Measurements from ENCODE around the gene RUNX2.
A peak's percentile ranks its signal among the peaks of the same experiment; 100 is the strongest.

Gene RUNX2

DNA sequence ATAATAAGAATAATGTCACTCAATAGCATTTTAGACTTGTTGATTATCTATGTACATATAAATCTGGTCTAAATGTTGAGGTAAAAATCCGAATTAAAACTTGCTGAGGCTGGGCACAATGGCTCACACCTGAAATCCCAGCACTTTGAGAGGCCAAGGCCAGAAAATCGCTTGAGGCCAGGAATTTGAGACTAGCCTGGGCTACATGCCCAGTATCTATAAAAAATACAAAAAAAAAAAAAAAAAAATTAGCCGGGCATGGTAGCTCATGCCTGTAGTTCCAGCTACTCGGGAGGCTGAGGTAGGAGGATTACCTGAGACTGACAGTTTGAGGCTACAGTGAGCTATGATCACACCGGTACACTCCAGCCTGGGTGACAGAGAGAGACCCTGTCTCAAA, 83.8 kb downstream of the RUNX2 start:
- DNase-seq (ENCODE audit: low read depth in 1 of 2, low spot score in 1 of 2), result no peak

DNA sequence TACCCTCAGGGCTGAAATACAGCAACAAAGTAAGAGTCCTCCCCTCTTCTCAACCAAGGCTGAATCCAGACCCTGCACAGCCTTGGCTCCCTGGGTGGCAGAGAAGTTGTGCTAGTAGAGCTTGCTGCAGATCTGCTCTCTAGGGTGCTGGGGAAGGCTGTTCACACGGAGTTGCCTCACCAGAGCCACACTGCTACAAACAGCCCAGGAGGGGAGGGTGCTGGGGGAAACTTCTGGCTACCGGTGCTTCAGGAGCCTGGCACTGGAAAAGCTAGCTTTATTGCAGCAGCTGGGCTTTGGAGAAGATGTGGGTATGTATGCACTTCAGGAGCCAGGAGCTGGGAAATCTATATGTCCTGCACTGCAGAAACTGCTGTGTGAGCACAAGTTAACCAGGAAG, 87.2 kb downstream of the RUNX2 start:
- DNase-seq (ENCODE audit: low read depth in 1 of 2, low spot score in 1 of 2), result no peak

GRCh38 chr6:45415788-45416518, 87.8 kb downstream of the RUNX2 start:
- DNase-seq (ENCODE audit: low read depth in 1 of 2, low spot score in 1 of 2), result no peak

DNA sequence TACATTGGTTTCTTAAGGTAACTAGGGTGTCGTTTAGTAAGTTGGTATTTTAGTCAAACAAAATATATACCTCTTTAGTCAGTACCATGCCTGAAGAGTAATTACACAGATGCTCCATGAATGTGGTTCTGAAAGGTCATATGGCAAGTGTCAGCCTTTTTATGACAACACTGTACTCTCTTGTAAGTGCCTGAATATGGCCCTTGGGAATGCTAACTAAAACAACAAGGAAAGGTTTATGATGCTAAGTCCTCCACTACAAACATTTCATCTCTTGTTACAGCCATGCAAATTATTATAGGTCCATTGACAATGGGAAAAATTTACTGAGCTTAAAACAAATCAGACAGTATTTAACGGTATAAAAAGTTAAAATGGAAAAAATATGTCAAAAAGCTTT, 88.6 kb downstream of the RUNX2 start:
- no peak for DNase-seq (ENCODE audit: low read depth in 1 of 2, low spot score in 1 of 2)

GRCh38 chr6:45417436-45417835, 89.3 kb downstream of the RUNX2 start:
- no peak for DNase-seq (ENCODE audit: low read depth in 1 of 2, low spot score in 1 of 2)

DNA sequence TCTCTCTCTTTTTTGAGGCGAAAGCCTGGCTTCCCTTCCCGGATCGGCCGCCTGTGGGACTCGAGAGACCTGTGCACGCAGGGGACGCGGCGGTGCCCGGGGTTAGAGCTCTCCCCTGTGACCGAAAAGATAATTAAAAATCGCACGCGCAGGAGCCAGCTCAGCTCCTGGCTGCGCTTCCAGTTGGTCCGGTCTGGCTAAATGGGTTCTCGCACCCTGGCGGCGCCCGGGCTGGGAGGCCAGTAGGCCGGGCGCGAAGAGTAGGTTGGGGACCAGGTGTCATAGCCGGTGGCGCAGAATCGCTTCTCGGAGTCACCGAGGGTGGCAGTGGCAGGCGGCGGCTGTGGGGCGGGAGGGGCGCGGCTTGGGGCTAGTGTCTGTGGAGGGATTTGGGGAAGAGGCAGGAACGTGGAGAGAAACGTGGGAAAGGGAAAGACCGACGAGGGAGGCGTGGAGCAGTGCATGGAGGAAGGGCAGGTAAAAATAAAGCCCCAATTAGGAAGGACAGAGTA, 91.5 kb downstream of the RUNX2 start:
- DNase-seq (ENCODE audit: low read depth in 1 of 2, low spot score in 1 of 2), result peak; percentile 27 to 31

DNA sequence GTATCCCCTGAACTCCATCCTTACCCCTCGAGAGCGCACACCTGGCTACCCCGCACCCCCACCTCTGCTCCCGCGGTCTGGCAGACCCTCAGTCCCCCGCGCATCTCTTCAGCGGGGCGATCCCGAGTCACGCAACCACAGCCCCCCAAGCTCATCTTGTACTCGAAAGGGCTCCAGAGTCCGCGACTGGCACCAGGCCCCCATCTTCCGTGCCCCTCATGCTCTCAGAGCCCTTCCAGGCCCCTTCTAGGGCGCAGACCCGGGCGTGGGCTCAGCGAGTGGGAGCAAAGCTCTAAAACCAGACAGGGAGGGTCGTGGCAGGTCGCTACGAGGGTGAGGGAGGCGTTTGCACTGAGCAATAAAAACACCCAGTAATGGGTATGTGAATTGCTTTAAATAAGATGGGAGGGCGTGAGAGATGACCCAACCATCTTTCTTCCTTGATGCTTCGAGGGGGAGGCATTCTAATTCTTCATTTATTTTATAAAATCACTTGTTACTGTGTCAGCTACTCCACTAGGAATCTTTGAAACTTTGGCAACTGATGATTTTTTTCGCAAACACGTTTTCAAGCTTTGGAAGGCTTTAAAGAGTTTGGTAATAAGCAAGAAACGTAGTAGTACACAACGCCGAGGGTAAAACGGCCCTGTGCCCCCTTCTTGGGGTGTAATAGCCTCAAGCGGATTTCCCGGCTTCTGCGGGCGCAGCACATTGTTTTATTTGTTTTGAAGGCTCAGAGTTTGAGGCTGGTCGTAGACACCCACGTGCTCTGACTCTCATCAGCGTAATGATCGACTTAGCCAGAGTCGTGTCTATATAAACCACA, 92.2 kb downstream of the RUNX2 start:
- DNase-seq (ENCODE audit: low read depth in 1 of 2, low spot score in 1 of 2), result peak; percentile 21 to 39

DNA sequence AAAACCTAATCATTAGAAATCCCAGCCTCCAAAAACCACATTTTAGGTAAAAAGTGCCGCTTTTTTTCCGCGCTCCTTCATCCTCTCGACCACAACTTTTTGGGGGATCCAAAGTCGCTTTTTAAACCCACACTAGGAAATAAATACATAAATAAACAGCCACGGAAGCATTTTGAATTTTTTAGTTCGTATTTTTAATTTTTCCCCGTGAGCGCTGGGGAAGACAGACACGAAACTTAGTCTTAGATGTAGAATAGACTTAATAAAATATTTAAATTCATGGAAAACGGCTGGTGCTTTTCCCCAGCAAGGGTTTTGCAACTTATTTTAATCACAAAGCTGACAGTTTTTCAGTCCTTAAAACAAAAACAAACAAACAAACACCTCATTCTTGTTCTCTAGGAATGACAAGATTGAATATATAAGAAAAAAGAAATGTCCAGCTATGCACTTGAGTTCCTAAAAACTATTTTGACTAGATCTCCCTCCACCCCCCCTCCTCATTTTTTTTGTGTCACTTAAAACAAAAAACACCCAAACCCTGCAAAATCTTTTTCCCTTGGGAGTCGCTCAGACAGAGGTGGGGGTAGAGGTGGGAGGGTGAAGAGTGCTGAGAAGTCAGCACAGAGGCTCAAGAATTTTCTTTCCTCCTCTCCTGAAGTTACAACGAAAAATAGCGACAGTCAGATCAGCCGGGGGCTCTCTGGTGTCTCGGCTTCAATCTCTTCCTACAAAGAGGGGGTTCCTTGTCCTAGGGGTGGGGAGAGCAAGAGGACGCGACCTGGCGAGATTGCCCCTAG, 93.0 kb downstream of the RUNX2 start:
- DNase-seq (ENCODE audit: low read depth in 1 of 2, low spot score in 1 of 2), result no peak

DNA sequence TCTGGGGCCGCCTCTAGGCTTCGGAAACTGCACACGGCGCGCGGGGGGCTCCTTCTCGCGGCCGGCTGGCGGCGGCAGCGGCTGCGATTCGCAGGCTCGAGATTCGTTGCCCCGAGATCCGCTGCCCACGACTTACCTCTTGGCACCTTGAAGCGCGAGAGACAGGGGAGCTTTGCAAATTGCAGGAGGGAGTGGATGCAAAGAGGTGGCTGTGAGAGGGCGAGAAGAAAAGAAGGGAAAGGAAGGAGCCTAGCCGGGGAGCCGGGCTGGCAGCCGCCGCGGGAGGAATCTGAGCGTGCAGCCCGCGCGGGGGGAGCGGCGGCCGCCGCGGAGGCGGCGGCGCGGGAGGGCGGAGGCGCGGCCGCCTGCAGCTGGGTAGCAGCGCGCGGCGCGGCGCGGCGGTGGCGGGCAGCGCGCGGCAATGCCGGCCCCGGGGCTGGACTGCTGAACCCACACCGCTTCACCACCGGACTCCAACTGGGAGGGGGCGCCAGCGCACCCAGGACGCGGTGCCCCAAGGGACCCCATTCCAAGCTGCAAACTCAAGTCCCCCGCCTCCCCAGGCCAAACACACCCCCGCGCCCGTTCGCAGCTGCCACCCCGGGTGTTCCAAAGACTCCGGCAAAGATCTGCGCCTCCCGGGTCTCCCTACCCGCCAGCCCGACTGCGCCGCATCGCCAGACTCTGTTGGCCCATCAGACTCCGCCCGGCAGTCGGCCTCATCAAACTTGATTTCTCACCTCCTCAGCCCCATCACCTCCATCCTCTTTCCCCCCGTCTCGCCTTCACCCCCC, 93.8 kb downstream of the RUNX2 start:
- DNase-seq (ENCODE audit: low read depth in 1 of 2, low spot score in 1 of 2), result peak in 1 of 2 donors; percentile 13

- peak; percentile 35 to 39 for DNase-seq (ENCODE audit: low read depth in 1 of 2, low spot score in 1 of 2)
Measured at GRCh38 chr6:45422503-45423110, 94.5 kb downstream of the RUNX2 start.

- peak in 1 of 2 donors; percentile 36 for DNase-seq (ENCODE audit: low read depth in 1 of 2, low spot score in 1 of 2)
Measured at GRCh38 chr6:45423111-45423823, 95.1 kb downstream of the RUNX2 start.

DNA sequence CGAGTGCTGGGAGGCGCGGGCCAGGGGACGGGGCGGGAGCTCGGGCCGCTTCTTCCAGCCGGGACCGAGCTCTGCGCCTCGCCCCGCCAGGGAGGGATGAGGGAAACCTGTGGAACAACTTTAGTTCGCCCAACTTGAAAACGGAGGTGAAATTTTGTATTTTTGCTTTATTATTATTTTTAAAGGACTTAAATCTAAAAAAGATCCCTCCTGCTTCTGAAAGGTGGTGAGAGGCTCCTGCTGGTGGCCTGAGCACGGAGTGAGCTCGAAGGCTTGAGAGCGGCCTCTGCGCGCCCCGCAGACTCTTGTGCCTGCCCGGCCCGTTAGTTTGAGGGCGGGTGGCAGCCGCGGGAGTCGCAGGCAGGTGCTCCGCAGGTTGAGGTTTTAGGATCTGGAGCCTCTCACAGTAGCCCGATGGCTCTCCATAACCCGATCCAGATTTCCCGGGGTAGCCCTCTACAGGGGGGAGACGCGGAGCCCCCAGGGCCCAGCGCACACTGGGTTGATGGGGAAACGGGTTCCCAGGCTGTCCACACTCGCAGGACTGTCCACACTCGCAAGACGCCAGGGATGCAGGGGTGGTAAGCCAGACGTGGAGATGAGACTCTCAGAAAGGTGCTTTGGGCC, 95.8 kb downstream of the RUNX2 start:
- peak in 1 of 2 donors; percentile 9 for DNase-seq (ENCODE audit: low read depth in 1 of 2, low spot score in 1 of 2)

DNA sequence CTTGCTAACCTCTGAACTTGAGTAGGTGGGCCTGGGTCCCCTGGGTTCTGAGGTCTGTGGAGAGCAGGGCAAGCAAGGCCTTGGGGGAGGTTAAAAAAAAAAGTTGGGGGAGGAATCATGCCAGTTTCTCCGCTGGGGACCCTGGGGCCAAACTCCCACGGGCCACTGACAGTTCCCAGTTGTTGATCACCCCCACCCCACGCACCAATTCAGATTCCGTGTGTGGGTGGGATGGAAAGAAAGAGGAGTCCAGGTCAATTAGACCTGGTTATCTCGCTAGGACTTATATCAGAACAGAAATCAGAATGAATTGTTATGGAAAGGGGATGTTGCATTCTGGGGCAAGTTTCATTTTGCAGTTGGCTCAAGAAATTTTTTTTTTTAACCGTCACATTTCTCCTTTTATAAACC, 96.3 kb downstream of the RUNX2 start:
- peak in 1 of 2 donors; percentile 13 for DNase-seq (ENCODE audit: low read depth in 1 of 2, low spot score in 1 of 2)

DNA sequence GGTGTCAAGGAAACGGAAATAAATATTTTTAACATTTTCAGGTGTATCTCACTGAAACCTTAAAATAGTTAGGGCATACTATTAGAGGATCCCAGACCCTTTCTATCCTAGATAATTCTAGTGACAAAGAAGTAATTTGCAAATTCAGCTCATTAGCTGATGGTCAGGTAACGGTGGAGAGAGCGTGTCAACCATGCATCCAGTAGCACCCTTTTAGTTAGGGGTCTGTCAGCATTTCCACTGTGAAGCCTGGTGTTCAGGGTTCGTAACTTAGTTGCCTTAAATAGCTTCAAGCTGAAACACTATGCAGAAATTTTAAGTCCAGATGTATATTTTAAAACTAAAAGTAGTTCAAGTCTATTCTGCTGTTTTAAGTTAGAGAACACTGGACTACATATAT, 98.1 kb downstream of the RUNX2 start:
- DNase-seq (ENCODE audit: low read depth in 1 of 2, low spot score in 1 of 2), result no peak

GRCh38 chr6:45427726-45428125, 99.6 kb downstream of the RUNX2 start:
- no peak for DNase-seq (ENCODE audit: low read depth in 1 of 2, low spot score in 1 of 2)

DNA sequence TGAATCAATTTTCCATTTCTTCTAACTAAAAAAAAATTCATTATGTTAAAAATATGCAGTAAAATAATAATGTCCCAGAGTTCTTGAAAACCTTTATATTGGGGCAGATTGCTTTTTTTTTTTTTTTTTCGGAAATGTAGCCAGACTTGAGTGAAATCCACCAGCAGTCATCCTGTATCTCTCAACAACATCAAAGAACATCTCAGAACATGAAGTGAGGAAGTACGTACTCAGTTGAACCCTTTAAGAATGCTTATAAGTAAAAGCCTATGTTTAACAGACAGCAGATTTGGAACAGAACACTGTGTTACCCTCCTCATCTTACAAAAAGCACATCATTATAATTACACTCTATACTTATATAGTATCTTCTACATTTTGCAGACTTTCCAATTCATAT, 100.6 kb downstream of the RUNX2 start:
- DNase-seq (ENCODE audit: low read depth in 1 of 2, low spot score in 1 of 2), result no peak

DNA sequence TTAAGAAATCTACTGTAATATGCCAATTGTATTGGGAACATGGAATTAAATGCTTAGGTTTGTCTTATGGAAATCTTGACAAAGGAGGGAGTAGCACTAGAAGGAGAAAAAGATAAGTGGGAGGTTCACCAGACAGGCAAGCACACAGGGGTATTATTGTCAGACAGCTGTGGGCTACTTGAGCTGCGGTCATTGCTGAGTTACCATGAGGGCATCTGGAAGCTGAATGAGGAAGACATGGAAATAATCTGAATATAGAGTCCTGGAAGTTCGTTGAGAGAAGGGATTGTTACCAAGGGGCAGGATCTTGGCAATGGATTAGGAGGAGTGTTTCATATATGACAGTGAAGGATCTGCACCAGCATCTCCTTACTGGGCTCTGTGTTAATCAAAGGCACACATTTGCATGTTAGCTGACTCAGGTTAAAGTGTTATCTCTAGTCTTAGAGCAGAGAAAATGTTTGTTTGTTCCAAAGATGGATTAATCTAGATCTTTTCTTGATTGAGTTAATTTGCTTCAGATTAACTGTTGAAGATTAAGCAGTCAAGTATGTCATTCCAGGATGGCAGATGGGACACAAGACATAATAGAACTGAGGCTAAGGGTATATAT, 102.6 kb downstream of the RUNX2 start:
- DNase-seq (ENCODE audit: low read depth in 1 of 2, low spot score in 1 of 2), result no peak

GRCh38 chr6:45431317-45432065, 103.4 kb downstream of the RUNX2 start:
- DNase-seq (ENCODE audit: low read depth in 1 of 2, low spot score in 1 of 2), result no peak

Data from activated T-helper 1 cell treated with anti-CD3 and anti-CD28 coated beads, Interleukin-2, amount 50 U/mL, for 16 hours (primary cell).